Hepatocyte (in vitro differentiated cells): ENCODE results near the gene SOS2.

Experiments used
- EZH2 ChIP-seq: fragments of 200-600 bp; sonication (generic); IDR thresholded peaks from 2 replicates; pipeline ENCODE4 v1.6.1; 2016; ENCODE audit warnings: antibody characterized with exemption, mild to moderate bottlenecking, borderline replicate concordance
- EZH2phosphoT487 ChIP-seq: fragments of 200-600 bp; sonication (generic); IDR thresholded peaks from one replicate; pipeline ENCODE4 v1.6.1; 2018; ENCODE audit warnings: antibody characterized with exemption, mild to moderate bottlenecking, low read depth, moderate library complexity; ENCODE audit not compliant: unreplicated experiment, severe bottlenecking
- TF ChIP-seq, protein P1 (sequence below): fragments of 200-600 bp; sonication (generic); IDR thresholded peaks from 2 replicates; pipeline ENCODE4 v1.5.1; 2016; ENCODE audit warnings: antibody characterized with exemption, mild to moderate bottlenecking; ENCODE audit not compliant: poor library complexity

- no peak for TF ChIP-seq EZH2
- TF ChIP-seq, protein P1, sequence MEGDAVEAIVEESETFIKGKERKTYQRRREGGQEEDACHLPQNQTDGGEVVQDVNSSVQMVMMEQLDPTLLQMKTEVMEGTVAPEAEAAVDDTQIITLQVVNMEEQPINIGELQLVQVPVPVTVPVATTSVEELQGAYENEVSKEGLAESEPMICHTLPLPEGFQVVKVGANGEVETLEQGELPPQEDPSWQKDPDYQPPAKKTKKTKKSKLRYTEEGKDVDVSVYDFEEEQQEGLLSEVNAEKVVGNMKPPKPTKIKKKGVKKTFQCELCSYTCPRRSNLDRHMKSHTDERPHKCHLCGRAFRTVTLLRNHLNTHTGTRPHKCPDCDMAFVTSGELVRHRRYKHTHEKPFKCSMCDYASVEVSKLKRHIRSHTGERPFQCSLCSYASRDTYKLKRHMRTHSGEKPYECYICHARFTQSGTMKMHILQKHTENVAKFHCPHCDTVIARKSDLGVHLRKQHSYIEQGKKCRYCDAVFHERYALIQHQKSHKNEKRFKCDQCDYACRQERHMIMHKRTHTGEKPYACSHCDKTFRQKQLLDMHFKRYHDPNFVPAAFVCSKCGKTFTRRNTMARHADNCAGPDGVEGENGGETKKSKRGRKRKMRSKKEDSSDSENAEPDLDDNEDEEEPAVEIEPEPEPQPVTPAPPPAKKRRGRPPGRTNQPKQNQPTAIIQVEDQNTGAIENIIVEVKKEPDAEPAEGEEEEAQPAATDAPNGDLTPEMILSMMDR = no peak
- no peak for TF ChIP-seq EZH2phosphoT487
These were observed 26.4 kb upstream of the SOS2 start for GRCh38 chr14:50257732-50258131.
